GM21576 (cell line): ENCODE measurements around the gene OR52L1.

Experiments used
- ATAC-seq: cut with Tn5 transposase; IDR thresholded peaks from one replicate; pipeline ENCODE4 v1.9.1; 2021; ENCODE audit warnings: mild to moderate bottlenecking, moderate library complexity; ENCODE audit not compliant: unreplicated experiment

The OR52L1 gene

GRCh38 chr11:5941951-5942350 is 44.8 kb downstream of the OR52L1 start, which contains the start of gene OR56A3:
TSS of gene OR56A3 (plus strand) at chr11:5942251. CDS start at chr11:5947347, 5,096 bp downstream.
- ATAC-seq: no peak

GRCh38 chr11:5940748-5941147 is 46.0 kb downstream of the OR52L1 start:
- no peak for ATAC-seq

- no peak for ATAC-seq
Observed at GRCh38 chr11:5938603-5938965, 48.2 kb downstream of the OR52L1 start.

GRCh38 chr11:5937868-5938602 is 48.8 kb downstream of the OR52L1 start:
- no peak for ATAC-seq
